GM13977 (cell line): ENCODE results near the gene NUDT21.
"Not testable (repeated sequence)": the region's sequence is repeated elsewhere in the genome, so short reads cannot be mapped to it uniquely, and the experiment has no call there.

Source experiments
- DNase-seq: peaks from one replicate; pipeline ENCODE4 v3.0.0; 2012; ENCODE audit warnings: low spot score
- in situ Hi-C: fragments of 300-500 bp; cut with MboI; formaldehyde crosslinking; loops from one replicate; pipeline ENCODE4 v1.12.0; 2022; ENCODE audit warnings: low sequenced_read_pairs, low pct_unique_long_range_greater_than_20kb, mixed read lengths, inconsistent platforms; ENCODE audit not compliant: unreplicated experiment
- TF ChIP-seq, protein P1 (sequence below): IDR thresholded peaks from 2 replicates; pipeline ENCODE4 v1.5.1; 2012; ENCODE audit warnings: mild to moderate bottlenecking, control low read depth; ENCODE audit not compliant: insufficient read depth; ENCODE audit errors: extremely low read depth, missing control alignments

NUDT21 gene

GRCh38 chr16:56399486-56399885 is 51.6 kb downstream of the NUDT21 start:
- TF ChIP-seq, protein P1, sequence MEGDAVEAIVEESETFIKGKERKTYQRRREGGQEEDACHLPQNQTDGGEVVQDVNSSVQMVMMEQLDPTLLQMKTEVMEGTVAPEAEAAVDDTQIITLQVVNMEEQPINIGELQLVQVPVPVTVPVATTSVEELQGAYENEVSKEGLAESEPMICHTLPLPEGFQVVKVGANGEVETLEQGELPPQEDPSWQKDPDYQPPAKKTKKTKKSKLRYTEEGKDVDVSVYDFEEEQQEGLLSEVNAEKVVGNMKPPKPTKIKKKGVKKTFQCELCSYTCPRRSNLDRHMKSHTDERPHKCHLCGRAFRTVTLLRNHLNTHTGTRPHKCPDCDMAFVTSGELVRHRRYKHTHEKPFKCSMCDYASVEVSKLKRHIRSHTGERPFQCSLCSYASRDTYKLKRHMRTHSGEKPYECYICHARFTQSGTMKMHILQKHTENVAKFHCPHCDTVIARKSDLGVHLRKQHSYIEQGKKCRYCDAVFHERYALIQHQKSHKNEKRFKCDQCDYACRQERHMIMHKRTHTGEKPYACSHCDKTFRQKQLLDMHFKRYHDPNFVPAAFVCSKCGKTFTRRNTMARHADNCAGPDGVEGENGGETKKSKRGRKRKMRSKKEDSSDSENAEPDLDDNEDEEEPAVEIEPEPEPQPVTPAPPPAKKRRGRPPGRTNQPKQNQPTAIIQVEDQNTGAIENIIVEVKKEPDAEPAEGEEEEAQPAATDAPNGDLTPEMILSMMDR, result no peak
- DNase-seq, result no peak
- in situ Hi-C loops, result no loop called here

GRCh38 chr16:56399047-56399446 is 52.1 kb downstream of the NUDT21 start:
- DNase-seq, result no peak
- in situ Hi-C loops, result no loop called here
- TF ChIP-seq, protein P1, result no peak

- in situ Hi-C loops, DNase-seq: not testable (repeated sequence)
Observed at GRCh38 chr16:56396724-56397123, 54.4 kb downstream of the NUDT21 start.

DNA sequence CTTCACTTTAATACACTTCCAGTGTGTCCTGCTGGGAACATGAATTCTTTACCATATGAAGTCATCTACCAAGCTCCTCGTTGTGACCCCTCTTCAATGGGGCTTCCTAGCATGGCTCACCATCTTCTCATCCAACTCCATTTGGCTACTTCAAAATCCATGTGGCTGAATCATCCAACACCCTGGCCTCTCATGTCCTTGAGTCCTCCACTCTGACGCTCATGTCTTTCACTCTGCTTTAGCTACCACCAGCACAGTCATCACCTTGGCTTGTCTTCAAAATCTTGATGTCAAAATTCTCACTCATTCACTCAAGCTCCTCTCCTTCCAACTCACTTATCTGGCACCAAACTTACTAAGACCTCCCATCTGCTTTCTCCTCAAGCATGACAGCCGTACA is 61.6 kb downstream of the NUDT21 start:
- TF ChIP-seq, protein P1, result no peak
- in situ Hi-C loops, result no loop called here
- no peak for DNase-seq

DNA sequence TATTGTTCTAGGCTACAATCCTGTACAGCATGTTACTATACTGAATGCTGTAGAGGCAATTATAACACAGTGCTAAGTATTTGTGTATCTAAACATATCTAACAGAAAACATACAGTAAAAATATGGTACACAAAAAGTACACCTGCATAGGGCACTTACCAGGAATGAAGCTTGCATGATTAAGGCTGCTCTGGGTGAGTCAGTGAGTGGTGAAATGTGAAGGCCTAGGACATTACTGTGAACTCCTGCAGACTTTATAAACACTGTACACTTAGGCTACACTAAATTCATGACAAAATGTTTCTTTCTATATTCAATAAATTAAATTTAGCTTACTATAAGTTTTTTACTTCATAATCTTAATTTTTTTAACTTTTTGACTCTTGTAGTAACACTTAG is 62.9 kb downstream of the NUDT21 start:
- TF ChIP-seq, protein P1, result no peak
- DNase-seq, result no peak
- in situ Hi-C loops, result no loop called here

DNA sequence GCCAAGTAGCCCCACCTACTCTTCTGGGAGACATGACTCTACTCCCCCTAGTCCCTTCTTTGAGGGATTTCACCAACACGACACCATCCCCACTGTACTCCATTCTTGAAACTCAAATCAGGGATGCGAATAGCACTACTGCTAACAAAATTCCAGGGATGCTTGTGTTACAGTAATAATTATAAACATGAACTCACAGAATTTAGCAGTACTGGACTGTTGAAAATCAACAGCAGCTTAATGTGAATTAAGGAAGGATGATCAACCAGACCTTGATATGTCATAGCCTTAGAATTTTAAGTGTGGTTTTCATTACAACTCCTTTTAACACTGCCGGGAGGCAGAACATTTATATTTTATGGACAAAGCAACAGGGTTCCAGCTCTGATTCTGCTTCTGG is 63.7 kb downstream of the NUDT21 start:
- in situ Hi-C loops, result no loop called here
- no peak for DNase-seq
- TF ChIP-seq, protein P1, result no peak

- in situ Hi-C loops, result no loop called here
- TF ChIP-seq, protein P1, result no peak
Observed at GRCh38 chr16:56384074-56384721, 66.9 kb downstream of the NUDT21 start.

More at GRCh38 chr16:56384074-56384721, 66.9 kb downstream of the NUDT21 start:
- DNase-seq, result no peak
